ENCODE measurements around the gene LPGAT1.
"Not testable (repeated sequence)": the region's sequence is repeated elsewhere in the genome, so short reads cannot be mapped to it uniquely, and the experiment has no call there.

Gene LPGAT1

DNA sequence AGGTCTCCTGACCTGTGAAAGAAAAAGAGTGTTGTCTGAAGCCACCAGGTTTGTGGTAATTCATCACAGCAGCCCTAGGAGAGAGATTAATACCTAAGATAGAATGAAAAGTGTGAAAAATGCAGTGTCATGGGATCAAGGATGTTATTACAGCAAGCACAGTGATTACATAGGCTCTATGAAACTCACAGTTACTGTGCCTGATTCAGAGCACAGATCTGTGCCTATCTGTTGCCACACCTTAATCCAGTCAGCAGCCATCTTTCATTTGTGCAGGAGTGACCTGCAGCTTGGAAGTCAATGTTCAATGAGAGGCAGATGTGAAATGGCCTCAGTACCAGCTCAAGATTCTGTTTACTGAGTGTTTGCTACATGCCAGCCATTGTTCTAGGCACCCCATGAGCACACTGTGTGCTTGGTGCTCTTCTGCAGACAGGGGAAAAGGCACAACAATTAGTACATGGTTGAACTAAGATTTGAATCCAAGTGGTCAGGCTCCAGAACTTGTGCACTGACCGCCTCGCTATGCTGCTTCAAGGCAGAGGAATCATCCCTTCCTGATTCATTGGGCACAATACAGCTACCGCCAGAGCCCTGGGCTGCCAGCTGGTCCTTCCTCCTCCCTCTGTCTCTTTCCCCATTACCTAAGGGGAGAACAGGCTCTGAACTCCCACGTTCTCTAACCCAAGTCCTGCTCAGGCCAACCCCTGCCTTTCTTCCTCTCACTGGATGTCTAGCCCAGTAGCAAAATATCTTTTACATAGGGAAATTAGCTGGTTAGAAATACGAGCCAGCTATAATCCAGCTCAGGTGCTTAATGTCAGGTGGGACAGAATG lies 98.9 kb downstream of the LPGAT1 start:
- no peak for DNase-seq

DNA sequence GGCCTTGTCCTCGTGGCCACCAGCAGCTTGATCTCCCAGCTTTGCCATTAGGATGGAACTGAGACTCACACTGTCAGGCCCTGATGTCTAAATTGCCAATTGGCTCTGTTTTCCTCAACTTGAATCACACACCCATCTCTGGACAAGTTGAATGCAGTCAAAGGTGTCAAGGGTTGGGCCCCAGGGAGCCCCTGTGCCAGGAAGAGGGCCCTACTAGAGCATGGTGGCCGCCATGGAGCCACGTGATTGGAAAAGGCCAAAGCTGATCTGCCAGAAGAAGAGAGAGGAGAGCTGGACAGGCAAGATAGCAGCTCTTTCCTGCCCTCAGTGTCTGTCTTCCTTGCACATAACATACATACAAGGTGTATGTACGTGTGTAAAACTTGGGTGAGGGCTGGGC lies 100.2 kb downstream of the LPGAT1 start:
- no peak for DNase-seq

DNA sequence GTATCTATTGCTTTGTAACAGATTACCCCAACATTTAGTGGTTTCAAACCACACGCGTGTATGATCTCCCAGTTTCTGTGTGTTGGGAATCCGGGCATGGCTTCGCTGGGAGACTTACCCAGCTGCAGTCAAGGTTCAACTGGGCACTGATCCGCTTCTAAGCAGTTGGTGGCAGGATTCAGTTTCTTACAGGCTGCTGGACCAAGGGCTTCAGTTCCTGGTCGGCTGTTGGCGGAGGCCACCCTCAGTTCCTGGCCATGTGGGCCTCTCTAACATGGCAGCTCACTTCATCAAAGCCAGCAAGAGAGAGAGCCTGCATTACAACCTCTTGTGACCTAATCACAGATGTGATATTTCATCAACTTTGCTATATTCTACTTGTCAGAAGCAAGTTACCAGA lies 101.3 kb downstream of the LPGAT1 start:
- no peak for DNase-seq

DNA sequence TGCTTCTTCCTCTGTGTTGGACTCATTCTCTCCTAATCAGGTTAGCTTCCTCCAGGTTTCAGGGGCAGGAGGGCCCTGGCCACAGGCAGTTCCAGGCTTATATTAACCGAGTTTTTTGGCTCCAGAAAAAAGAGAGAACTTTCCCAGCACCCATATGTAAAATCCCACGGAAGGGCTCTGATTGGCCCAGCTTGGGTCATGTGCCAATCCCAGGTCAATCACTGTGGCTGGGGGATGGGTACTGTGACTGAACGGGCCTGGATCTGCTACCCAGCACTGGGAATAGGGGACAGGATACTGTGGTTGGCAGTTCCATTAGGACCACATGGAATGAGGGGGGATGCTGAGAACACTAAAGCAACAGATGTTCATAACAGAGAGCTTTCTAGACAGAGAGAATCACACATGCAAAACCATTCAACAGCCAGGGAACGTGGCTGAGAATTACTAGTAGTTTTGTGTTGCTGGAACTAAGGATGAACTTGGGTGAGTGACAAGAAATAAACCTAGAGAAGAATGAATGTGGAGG lies 104.0 kb downstream of the LPGAT1 start:
- DNase-seq = no peak

DNA sequence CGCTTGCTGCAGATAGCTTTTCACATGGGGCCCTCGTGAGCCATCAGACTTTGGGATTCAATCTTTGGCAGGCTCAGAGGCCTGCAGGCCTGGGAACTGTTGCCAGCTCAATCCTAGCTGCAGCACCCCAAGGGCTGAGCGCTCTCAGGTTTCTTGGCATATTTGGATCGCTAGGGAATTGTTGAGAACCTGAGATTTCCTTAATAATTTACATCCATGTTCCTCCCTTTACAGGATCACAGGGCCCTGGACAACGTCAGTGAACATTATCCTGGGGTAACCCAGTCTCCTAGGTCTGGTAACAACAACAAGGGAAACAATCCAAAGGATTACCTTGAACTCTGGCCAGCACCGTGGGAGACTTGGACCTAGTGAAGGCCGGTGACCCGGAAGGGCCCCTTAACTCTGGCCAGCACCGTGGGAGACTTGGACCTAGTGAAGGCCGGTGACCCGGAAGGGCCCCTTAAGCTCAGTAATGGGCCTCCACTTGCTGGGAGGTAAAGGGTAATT lies 105.8 kb downstream of the LPGAT1 start:
- DNase-seq = no peak

DNA sequence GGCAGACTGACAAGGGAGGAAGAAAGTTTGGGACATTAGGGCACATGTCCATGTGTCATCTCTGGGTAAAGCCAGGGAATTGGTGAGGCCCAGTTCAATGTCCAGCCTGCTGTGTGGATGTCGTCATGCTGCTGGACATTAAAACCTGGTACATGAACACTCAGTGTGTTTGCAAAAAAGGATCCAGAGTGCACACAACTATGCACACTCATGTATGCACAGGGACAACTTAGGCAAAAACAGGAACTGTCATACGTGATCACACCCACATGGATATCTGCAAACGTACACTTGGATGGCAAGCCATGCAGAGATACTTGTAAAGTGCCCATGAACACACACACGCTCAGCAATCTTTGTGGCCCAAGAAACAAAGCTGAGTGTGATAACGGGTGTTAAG lies 107.3 kb downstream of the LPGAT1 start:
- DNase-seq = no peak

DNA sequence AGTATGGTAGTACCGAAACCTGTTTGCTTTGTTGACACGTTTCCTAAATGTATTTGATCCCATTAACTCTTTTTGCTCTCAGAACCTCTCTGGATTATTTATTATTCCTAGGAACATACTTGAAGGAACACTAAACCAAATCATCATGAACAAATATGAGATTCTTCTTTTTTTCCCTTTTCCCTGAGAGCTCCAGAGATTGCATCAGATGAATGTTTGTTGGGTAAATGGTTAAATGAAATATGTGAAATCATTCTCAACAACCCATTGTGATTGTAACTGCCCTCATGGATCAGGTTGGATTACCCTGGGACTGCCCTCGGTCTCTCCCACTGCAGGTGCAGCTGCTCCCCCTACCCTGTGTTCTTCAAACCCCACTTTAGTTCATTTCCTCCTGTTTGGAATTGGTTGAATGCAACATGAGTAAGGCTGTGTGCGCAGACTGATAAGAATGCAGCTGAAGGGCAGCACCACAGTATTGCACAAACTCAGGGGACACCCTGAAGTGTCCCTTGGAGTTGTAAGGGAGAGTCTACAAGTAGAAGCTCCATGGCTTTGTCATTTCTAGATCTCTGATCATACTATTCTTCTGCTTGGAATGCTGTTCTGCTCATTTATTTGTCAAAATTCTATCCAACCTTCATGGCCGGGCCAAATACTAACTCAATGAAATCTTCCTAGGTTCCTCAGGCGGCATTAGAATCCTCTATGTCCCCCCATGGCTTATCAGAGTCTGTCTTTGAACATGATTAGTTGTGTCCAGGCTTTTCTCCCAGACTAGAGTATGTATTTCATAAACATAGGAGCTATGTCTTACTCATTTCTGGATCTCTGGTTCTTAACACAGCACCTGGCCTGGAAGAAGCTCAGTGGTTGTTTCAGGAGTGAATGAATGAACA lies 108.0 kb downstream of the LPGAT1 start:
- DNase-seq = no peak

DNA sequence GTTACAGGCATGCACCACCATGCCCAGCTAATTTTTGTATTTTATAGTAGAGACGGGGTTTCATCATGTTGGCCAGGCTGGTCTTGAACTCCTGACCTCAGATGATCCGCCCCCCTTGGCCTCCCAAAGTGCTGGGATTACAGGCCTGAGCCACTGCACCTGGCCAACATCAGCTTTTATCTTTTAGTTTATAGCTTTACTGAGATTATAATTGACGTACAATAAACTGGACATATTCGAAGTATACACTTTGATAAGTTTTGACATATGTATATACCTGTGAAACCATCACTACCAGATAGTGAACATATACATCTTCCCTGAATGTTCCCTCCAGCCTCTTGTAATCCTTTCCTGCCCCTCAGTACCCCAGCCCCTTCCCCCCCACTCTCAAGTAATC lies 114.0 kb downstream of the LPGAT1 start:
- DNase-seq = not testable (repeated sequence)

DNA sequence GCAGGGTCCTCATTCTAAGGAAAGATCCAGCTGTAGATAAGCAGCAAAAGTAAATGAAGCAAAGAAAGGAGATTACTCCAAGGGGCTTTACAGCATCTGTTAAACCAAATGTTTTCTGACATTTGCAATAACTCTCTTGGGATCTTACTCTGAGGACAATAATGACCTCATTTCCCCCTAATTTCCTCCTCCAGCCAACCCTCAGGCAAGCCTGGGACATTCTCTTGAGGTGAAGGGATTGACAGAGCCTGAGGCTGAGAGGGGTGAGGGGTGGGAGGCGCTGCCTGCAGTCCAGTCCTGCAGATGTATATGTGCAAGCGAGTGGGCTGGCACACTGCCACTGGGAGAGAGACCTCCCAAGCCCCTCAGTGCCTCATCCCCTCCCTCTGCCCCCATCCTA lies 114.6 kb downstream of the LPGAT1 start:
- no peak for DNase-seq

DNA sequence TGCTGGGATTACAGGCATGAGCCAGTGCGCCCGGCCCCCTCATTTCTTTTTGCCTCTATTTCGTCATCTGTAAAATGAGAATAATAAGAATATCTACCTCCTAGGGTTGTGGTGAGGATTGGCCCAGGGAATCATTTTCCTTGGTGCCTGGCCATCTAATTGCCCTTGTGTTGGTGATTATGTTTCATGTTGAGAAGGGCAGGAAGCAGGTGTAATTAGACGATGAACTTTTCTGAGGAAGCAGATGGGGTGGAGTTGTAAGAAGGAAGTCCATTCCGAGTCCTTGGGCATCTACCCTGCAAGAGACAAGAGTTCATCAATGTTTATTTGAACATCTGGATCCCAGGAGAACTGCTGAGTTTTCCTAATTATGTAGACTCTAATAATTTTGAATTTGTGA lies 116.4 kb downstream of the LPGAT1 start:
- no peak for DNase-seq

DNA sequence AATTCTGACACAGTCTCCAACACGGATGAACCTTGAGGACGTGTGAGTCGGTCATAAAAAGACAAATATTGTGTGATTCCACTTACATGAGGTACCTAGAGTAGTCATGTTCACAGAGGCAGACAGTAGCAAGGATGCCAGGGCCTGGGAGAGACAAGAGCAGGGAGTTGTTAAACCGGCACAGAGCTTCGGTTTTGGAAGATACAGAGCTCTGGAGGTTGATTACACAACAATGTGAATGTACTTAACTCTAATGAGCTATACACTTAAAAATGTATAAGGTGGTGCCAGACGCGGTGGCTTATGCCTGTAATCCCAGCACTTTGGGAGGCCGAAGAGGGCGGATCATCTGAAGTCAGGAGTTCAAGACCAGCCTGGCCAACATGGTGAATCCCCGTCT lies 117.3 kb downstream of the LPGAT1 start:
- DNase-seq = no peak

DNA sequence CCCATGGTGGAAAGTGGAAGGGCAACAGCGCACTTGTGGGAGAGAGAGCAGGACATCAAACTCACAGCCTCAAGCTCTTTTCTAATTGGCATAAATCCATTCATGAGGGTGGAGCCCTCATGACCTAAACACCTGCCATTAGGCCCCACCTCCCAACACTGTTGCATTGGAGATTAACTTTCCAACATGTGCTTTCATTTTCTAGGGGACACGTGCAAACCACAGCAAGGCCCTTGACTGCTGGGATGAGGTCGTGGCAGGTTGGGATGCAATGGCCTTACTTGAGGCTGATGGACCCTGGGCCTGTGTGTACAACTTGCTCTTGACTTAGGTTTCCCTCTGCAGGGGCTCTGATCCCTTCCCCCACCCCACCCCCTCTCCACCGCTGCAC lies 119.3 kb downstream of the LPGAT1 start:
- no peak for DNase-seq

DNA sequence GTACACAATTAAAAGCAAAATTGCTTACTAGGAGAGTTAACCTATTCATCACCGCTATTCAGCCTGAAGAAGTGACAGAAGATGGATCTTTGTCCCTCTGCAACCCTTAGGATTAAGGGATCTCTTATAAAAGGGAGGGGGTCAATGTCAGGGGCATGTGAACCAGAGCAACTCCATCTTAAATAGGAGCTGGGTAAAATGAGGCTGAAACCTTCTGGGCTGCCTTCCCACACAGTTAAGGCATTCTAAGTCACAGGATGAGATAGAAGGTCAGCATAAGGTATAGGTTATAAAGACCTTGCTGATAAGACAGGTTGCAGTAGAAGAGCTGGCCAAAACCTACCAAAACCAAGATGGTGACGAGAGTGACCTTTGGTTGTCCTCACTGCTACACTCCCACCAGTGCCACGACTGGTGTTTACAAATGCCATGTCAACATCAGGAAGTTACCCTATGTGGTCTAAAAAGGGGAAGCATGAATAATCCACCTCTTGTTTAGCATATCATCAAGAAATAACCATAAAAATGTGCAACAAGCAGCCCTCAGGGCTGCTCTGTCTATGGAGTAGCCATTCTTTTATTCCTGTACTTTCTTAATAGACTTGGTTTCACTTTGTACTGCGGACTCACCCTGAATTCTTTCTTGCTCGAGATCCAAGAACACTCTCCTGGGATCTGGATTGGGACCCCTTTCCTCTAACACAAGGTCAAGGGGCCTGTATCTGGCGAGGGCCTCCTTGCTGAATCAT lies 119.8 kb downstream of the LPGAT1 start:
- no peak for DNase-seq

DNA sequence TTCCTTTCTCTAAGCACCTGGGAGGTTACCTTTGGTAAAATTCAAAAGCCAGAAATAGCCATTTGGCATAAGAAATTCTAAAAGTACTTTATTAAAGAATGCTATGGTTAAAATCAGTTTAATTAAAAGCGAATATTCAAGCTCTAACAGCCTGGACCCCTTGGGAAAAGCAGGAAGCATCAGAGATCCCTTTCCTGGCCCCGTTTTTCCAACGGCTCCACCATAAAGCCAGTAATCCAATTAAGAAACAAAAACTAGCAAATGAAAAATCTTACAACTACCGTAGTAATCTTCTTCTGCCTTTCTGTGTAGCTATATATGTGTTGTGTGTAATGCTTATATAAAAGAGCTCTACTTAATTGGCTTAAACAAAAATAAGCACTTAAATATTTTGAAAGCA lies 121.6 kb downstream of the LPGAT1 start:
- DNase-seq = no peak

DNA sequence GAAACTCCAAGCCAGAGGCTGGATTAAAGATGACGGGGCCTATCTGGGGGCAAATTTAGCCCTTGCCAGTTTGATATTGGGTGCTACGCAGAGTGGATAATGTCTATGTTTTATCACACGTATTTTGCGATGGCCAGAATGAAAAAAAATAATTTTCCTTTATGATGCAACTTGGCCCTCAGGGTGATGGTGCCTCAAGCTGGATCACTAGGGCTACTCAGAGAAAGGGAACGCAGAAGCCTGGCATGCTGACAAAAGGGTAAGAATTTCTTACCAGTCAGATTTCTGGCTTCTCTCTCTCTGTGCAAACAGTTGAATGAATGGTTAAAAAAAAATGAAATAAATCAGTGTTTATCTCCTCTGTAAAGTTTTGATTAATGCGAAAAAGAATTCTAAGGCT lies 122.6 kb downstream of the LPGAT1 start:
- no peak for DNase-seq

DNA sequence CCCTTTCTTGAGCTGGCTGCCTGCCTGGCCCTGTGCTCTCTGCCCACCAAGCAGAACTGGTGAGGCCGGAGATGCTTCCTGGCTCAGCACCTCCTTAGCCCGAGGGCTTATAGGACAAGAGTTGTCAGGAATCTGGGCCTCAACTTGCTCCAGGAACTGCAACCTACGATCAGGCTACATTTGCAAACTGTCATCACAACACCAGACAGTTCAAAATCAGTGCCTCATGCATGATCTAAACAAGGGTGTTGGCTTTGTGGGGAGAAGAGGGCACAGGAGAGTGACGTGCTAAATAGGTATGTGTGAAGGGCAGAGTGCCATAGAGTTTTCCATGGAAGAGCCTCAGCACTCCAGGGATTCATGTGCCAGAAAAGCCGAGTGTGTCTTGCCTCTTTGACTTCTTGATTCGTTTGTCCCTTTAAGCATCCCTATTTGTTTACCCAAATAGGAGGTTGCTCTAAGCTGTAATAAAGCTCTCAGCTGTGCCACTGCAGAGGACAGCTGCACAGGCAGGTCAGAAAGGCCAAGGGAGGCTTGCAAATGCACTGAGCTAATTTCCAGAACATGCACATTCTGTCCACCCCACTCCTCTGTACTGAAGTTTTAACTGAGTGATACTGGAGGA lies 125.0 kb downstream of the LPGAT1 start:
- DNase-seq = no peak

DNA sequence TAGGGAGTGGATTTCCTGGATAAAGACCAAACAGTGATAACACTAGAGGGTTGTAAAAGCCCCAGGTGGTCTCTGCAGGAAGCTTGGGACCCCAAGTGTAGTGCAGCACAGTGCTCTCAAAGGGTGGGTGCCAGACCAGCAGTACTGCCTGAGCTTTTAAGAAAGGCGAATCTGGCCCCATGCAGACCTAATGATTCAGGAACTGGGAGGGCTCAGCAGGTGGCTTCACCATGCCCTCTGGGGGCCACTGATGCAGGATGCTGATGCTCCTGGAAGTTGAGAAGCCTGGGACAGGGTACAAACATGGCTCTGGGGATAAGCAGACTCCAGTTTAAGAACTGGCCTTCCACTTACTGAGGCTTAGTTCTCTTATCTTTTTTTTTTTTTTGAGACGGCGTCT lies 126.0 kb downstream of the LPGAT1 start:
- DNase-seq = no peak

DNA sequence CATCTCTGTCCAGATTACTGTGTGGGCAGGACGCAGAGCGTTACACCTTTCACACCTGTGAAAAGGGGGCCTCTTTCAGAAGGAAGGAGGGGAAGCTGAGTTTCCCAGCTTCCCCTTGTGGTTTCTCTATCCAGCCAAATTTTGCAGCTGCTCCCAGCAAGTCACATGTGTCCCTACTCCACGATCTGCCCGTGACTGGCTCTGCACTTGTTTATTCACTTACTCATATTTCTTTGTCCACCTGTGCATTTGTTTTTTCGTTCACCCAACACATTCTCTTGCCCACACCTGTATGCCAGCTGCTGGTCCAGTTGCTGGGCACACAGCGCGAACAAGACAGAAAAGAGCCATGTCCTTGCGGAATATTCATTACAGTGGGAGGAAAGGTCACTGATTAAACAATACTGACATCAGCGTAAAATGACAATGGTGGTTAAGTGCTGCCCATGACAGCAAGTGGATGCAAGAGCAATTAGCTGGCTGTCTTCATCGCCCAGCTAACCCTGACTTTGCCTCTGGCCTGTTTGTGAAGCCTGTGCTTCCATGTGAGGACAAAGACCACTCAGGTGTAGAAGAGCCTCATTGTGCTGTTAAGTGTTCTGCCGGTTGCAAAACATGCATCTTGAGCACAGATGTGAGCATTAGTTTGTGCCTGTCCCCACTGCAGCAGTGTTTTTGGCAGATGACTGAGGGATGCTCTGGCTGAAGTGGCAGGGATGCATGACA lies 126.6 kb downstream of the LPGAT1 start:
- no peak for DNase-seq

DNA sequence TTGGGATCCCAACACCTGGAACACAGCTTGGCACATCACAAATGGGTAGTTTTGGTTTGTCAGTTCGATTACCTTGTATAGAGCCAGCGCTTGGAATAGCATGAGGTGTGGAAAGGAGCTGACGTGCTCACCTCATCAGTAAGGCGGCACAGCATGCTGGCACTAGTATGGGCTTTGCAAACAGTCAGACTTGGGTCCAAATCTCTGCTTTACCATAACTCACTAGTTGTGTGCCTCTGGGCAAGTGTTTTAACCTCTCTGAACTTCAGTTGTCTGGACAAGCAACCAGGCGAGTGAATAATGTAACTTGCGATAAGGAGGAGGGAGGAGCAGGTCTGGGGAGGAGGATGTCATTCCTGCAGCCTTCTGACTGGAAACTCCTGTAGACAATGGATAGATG lies 128.8 kb downstream of the LPGAT1 start:
- no peak for DNase-seq

DNA sequence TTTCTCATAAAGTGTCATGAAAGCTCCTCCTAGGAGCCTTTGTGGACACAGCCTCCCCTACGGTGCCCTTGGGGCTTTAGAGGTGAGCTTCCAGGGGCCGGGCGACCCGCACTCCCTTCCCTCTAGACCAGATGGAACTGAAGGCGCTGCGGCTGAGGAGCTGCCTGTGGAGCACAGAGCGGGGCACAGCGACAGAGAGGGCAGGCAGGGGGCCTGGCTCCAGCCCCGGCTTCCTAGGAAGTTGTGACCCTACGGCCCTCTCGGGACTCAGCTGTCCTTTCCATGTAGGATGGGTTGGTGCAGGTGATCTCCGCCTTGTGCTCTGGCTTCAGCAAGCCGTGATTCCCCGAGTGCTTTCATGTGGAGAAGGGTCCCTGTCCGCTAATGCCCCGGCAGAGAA lies 131.5 kb downstream of the LPGAT1 start:
- DNase-seq = no peak

DNA sequence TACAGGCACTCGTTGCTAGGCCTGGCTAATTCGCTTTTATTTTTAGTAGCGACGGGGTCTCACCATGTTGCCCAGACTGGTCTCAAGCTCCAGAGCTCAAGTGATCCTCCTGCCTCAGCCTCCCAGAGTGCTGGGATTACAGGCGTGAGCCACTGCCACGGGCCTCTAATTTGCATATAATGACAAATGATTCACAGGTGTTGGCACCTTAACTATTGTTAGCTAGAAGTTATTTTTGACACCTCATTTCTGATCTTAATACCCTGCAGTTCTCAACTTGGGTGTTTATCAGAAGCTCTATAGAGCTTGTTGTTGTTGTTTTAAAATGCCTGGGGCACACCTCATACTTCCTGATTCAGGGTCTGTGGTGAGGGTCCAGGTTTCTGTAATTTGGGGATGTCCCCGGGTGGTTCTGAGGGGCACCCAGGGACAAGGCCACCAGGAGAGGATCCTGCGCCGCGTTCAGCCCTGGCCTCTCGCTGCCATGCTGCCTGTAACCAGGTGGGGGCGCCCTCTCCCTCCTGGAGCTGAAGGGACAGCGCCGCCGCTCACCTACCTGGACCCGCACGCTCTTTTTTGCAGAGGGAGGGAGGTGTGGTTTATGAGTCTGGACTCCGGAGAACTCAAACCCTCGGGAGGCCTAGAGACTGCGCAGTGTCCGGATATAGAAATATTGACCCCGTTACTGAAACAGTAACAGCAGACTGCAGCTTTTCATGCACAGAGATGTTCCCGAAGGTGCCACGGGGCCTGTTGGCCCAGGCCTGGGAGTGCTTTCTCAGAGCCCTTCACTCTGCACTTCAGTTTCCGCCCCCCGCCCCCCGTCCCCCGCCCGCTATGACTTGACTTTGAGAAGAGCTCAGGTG lies 132.2 kb downstream of the LPGAT1 start:
- peak; percentile 18 for DNase-seq
